ENCODE data around the gene GIPR.
A peak's percentile ranks its signal among the peaks of the same experiment; 100 is the strongest.

GIPR gene

GRCh38 chr19:45643927-45644771, 23.9 kb upstream of the GIPR start:
- Histone ChIP-seq H3K36me3 (ENCODE audit: insufficient read depth, low read length) (no peaks in the 10 kb centered on the region), H3K9ac (ENCODE audit: insufficient read length) (no peak overlapping the region), H3K9me3 (ENCODE audit: low read depth, low read length) (no peaks in the 10 kb centered on the region), H3K27ac (no peak overlapping the region), H3K4me3 (no peak overlapping the region)
- no peak for DNase-seq (ENCODE audit: low read depth, low spot score)
- TF ChIP-seq POLR2AphosphoS5 (IDR thresholded peaks at IDR 0.05; ENCODE audit: borderline replicate concordance, low read depth, low read length) (no peak), FOXP2 (optimal IDR thresholded peaks at IDR 0.05; ENCODE audit: control extremely low read depth, extremely low read length, insufficient read depth) (no peak), EZH2 (IDR thresholded peaks at IDR 0.05) (no peak)

GRCh38 chr19:45645068-45645630, 22.9 kb upstream of the GIPR start:
- Histone ChIP-seq H3K36me3 (ENCODE audit: insufficient read depth, low read length) (no peaks in the 10 kb centered on the region), H3K27ac (no peak overlapping the region), H3K9ac (ENCODE audit: insufficient read length) (no peak overlapping the region), H3K4me3 (peak overlapping the region; percentile 76), H3K9me3 (ENCODE audit: low read depth, low read length) (no peaks in the 10 kb centered on the region)
- TF ChIP-seq EZH2 (IDR thresholded peaks at IDR 0.05) (no peak), FOXP2 (optimal IDR thresholded peaks at IDR 0.05; ENCODE audit: control extremely low read depth, extremely low read length, insufficient read depth) (no peak), POLR2AphosphoS5 (IDR thresholded peaks at IDR 0.05; ENCODE audit: borderline replicate concordance, low read depth, low read length) (no peak)
- DNase-seq (ENCODE audit: low read depth, low spot score): no peak

- Histone ChIP-seq H3K9me3 (ENCODE audit: low read depth, low read length) (no peaks in the 10 kb centered on the region), H3K36me3 (ENCODE audit: insufficient read depth, low read length) (no peaks in the 10 kb centered on the region), H3K27ac (no peak overlapping the region), H3K4me3 (peak overlapping the region; percentile 76), H3K9ac (ENCODE audit: insufficient read length) (no peak overlapping the region)
- DNase-seq (ENCODE audit: low read depth, low spot score): no peak
- TF ChIP-seq FOXP2 (optimal IDR thresholded peaks at IDR 0.05; ENCODE audit: control extremely low read depth, extremely low read length, insufficient read depth) (no peak), EZH2 (IDR thresholded peaks at IDR 0.05) (no peak), POLR2AphosphoS5 (IDR thresholded peaks at IDR 0.05; ENCODE audit: borderline replicate concordance, low read depth, low read length) (no peak)
Observed at GRCh38 chr19:45645631-45646344, 22.2 kb upstream of the GIPR start.

- Histone ChIP-seq H3K4me3 (peak overlapping the region; percentile 76), H3K9ac (ENCODE audit: insufficient read length) (no peak overlapping the region), H3K27ac (no peak overlapping the region), H3K9me3 (ENCODE audit: low read depth, low read length) (no peaks in the 10 kb centered on the region), H3K36me3 (ENCODE audit: insufficient read depth, low read length) (no peaks in the 10 kb centered on the region)
- DNase-seq (ENCODE audit: low read depth, low spot score): no peak
- TF ChIP-seq EZH2 (IDR thresholded peaks at IDR 0.05) (no peak), POLR2AphosphoS5 (IDR thresholded peaks at IDR 0.05; ENCODE audit: borderline replicate concordance, low read depth, low read length) (no peak)
Observed at GRCh38 chr19:45646345-45646698, 21.7 kb upstream of the GIPR start.

- no peaks in the 10 kb centered on the region for H3K36me3 ChIP-seq (ENCODE audit: insufficient read depth, low read length)
- TF ChIP-seq FOXP2 (optimal IDR thresholded peaks at IDR 0.05; ENCODE audit: control extremely low read depth, extremely low read length, insufficient read depth): no peak
- TF ChIP-seq POLR2AphosphoS5 (IDR thresholded peaks at IDR 0.05; ENCODE audit: borderline replicate concordance, low read depth, low read length): no peak
- TF ChIP-seq EZH2 (IDR thresholded peaks at IDR 0.05): no peak
- H3K9ac ChIP-seq (ENCODE audit: insufficient read length): no peak overlapping the region
- H3K4me3 ChIP-seq: no peak overlapping the region
- no peaks in the 10 kb centered on the region for H3K9me3 ChIP-seq (ENCODE audit: low read depth, low read length)
- H3K27ac ChIP-seq: no peak overlapping the region
- DNase-seq (ENCODE audit: low read depth, low spot score): no peak
Observed at GRCh38 chr19:45650722-45651121, 17.3 kb upstream of the GIPR start.

GRCh38 chr19:45653634-45654033, 14.4 kb upstream of the GIPR start:
- H3K36me3 ChIP-seq (ENCODE audit: insufficient read depth, low read length): no peaks in the 10 kb centered on the region
- H3K27ac ChIP-seq: no peak overlapping the region
- no peak overlapping the region for H3K9ac ChIP-seq (ENCODE audit: insufficient read length)
- DNase-seq (ENCODE audit: low read depth, low spot score): no peak
- TF ChIP-seq FOXP2 (optimal IDR thresholded peaks at IDR 0.05; ENCODE audit: control extremely low read depth, extremely low read length, insufficient read depth) (no peak), EZH2 (IDR thresholded peaks at IDR 0.05) (no peak), POLR2AphosphoS5 (IDR thresholded peaks at IDR 0.05; ENCODE audit: borderline replicate concordance, low read depth, low read length) (no peak)
- H3K4me3 ChIP-seq: no peak overlapping the region
- no peaks in the 10 kb centered on the region for H3K9me3 ChIP-seq (ENCODE audit: low read depth, low read length)

GRCh38 chr19:45655073-45655472, 12.9 kb upstream of the GIPR start:
- no peak for DNase-seq (ENCODE audit: low read depth, low spot score)
- H3K36me3 ChIP-seq (ENCODE audit: insufficient read depth, low read length): no peaks in the 10 kb centered on the region
- H3K4me3 ChIP-seq: no peak overlapping the region
- H3K27ac ChIP-seq: no peak overlapping the region
- TF ChIP-seq POLR2AphosphoS5 (IDR thresholded peaks at IDR 0.05; ENCODE audit: borderline replicate concordance, low read depth, low read length): no peak
- TF ChIP-seq FOXP2 (optimal IDR thresholded peaks at IDR 0.05; ENCODE audit: control extremely low read depth, extremely low read length, insufficient read depth): no peak
- no peak for TF ChIP-seq EZH2 (IDR thresholded peaks at IDR 0.05)
- H3K9me3 ChIP-seq (ENCODE audit: low read depth, low read length): no peaks in the 10 kb centered on the region
- H3K9ac ChIP-seq (ENCODE audit: insufficient read length): no peak overlapping the region

GRCh38 chr19:45657520-45658167, 10.4 kb upstream of the GIPR start:
- no peak for DNase-seq (ENCODE audit: low read depth, low spot score)
- Histone ChIP-seq H3K9me3 (ENCODE audit: low read depth, low read length) (no peaks in the 10 kb centered on the region), H3K36me3 (ENCODE audit: insufficient read depth, low read length) (no peaks in the 10 kb centered on the region), H3K27ac (no peak overlapping the region), H3K4me3 (no peak overlapping the region), H3K9ac (ENCODE audit: insufficient read length) (no peak overlapping the region)
- TF ChIP-seq EZH2 (IDR thresholded peaks at IDR 0.05) (no peak), FOXP2 (optimal IDR thresholded peaks at IDR 0.05; ENCODE audit: control extremely low read depth, extremely low read length, insufficient read depth) (no peak), POLR2AphosphoS5 (IDR thresholded peaks at IDR 0.05; ENCODE audit: borderline replicate concordance, low read depth, low read length) (no peak)

All from SK-N-MC (cell line).